Activated T-helper 1 cell treated with Interleukin-2 at 50 U/mL for 16 hours (primary cell): ENCODE results near the gene PTPN1.

ENCODE experiments used
- DNase-seq: peaks from one replicate; pipeline ENCODE4 v3.0.0-alpha.2; 2020; ENCODE audit warnings: low read depth

The PTPN1 gene

GRCh38 chr20:50577175-50578018, 67.2 kb downstream of the PTPN1 start:
- no peak for DNase-seq

DNA sequence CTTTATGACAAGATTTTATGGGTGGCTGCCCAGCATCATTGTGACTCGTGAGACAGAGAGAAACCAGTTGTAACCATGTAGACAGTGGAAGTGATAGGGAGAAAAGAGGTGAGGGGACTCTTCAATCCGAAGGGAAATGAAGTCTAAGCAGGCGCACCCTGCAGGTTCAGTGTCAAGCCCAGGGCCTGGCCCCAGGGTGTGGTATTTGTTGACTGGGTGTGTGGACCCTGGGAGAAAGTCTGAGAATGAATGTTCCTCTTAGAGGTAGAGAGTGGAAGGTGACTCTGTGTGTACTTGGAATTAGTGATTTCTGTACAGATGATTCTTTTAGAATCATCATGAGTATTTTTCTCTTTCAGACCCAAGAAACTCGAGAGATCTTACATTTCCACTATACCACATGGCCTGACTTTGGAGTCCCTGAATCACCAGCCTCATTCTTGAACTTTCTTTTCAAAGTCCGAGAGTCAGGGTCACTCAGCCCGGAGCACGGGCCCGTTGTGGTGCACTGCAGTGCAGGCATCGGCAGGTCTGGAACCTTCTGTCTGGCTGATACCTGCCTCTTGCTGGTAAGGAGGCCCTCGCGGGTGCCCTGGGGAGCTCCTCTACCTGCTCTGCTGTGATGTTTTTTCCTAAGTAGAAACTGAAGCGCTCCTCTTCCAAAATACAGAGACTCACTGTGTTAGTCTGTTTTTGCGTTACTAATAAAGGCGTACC, 68.0 kb downstream of the PTPN1 start:
- DNase-seq, result no peak

- no peak for DNase-seq
Observed at GRCh38 chr20:50578778-50579165, 68.6 kb downstream of the PTPN1 start.

DNA sequence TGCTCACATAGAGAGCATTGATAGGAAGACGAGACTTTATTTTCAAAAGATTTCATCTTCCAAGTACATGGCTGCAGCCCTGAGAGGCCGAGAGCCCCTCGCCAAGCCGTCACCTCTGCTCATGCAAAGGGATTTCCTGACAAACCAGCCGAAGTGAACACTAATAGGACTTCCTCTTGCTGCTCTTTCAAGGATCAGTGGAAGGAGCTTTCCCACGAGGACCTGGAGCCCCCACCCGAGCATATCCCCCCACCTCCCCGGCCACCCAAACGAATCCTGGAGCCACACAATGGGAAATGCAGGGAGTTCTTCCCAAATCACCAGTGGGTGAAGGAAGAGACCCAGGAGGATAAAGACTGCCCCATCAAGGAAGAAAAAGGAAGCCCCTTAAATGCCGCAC, 69.3 kb downstream of the PTPN1 start:
- DNase-seq, result no peak

DNA sequence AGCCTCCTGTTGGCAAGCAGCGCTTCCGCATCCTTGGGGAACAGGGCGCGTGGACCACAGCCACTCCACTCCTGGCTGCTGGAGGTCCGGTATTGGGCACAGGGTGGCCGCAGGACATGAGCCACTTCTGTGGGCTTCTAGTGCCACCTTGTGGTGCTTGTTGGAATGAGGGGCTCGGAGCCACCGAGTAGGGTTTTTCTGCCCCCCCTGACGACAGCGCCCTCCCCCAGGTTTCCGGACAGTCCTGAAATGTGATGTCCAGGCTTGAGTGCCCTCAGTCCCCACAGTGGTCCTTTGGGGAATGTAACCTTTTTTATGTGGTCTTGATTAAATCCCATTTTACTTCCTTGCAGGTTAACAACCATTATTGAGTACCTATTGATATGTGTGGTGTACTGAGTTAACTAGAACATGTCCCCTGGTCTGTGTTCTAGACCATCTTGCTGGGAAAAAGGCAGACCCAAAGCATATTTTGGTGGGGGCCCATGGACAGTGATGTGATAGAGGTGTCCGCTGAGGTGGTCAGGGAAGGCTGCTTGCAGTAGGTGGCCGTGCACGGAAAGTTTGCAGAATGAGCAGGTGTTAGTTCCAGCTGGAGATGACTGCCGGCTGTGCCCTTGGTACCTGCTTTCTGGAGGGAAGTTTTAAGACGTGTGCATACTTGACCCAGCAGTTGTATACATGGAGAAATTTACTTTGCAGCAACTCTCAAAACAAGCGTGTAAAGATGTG, 70.0 kb downstream of the PTPN1 start:
- no peak for DNase-seq

DNA sequence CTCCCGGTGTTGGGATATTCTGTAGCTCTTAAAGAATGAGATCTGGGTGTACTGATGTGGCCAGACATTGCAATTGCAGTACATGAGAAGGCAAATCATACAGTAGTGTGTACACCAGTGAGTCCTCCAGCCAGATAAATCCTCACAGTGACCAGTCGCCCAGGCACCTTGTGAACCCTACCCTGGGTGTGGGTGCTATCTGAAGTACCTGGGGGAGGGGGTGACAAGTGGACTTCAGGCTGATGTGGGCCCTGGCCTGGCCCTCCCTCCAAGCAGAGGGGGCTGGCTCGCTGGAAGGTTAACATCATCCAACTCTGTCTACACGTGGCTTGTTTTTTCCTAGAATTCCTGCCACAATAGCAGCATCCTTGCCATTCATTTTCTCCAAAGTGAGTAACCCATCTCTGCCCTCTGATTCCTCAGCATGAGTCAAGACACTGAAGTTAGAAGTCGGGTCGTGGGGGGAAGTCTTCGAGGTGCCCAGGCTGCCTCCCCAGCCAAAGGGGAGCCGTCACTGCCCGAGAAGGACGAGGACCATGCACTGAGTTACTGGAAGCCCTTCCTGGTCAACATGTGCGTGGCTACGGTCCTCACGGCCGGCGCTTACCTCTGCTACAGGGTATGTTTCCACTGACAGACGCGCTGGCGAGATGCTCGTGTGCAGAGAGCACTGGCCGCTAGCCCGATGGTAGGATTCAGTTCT, 70.8 kb downstream of the PTPN1 start:
- DNase-seq, result no peak

- no peak for DNase-seq
Observed at GRCh38 chr20:50582092-50582491, 71.9 kb downstream of the PTPN1 start.

DNA sequence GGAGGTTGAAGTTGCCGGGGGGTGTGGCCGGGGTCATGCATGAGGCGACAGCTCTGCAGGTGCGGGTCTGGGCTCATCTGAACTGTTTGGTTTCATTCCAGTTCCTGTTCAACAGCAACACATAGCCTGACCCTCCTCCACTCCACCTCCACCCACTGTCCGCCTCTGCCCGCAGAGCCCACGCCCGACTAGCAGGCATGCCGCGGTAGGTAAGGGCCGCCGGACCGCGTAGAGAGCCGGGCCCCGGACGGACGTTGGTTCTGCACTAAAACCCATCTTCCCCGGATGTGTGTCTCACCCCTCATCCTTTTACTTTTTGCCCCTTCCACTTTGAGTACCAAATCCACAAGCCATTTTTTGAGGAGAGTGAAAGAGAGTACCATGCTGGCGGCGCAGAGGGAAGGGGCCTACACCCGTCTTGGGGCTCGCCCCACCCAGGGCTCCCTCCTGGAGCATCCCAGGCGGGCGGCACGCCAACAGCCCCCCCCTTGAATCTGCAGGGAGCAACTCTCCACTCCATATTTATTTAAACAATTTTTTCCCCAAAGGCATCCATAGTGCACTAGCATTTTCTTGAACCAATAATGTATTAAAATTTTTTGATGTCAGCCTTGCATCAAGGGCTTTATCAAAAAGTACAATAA, 72.5 kb downstream of the PTPN1 start:
- DNase-seq, result no peak

- DNase-seq, result no peak
Observed at GRCh38 chr20:50583442-50584150, 73.4 kb downstream of the PTPN1 start.

GRCh38 chr20:50584687-50585086, 74.5 kb downstream of the PTPN1 start:
- DNase-seq, result no peak

- no peak for DNase-seq
Observed at GRCh38 chr20:50585214-50585613, 75.0 kb downstream of the PTPN1 start.

GRCh38 chr20:50585678-50586077, 75.5 kb downstream of the PTPN1 start:
- DNase-seq, result no peak

GRCh38 chr20:50586531-50587232, 76.5 kb downstream of the PTPN1 start:
- DNase-seq, result no peak

DNA sequence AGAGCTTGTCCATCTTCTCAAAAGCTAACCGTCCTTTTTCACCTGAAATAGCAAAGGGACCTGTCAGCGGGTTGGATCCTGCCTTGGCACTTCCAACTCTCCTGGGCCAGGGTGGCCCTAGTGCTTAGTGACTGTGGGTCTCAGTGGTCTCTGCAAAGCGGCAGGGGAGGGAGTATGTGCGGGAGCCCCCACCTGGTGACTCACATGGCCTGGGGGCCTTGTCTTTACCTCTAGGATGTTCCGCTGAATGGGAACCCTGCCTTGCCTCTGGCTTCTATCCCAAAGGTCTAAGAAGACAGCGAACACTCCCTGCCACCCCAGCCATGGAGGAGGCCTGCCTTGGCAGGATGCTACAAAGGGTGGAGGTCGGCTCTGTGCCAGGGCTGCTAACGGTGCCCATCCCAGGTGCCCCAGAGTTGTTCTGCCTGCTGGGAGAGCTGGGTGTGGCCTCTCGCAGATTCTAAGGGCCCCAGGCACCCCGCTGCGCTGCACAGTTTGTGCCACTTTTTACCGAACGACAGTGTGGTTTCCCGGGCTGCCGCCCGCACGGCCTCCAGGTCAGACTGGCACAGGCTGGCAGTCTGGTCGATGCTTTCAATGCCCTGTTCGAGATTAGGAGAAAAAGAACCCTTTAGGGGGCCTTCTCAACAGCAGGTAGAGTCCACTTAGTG, 77.2 kb downstream of the PTPN1 start:
- DNase-seq, result no peak

GRCh38 chr20:50588034-50588736, 78.0 kb downstream of the PTPN1 start:
- DNase-seq, result peak; percentile 56

DNA sequence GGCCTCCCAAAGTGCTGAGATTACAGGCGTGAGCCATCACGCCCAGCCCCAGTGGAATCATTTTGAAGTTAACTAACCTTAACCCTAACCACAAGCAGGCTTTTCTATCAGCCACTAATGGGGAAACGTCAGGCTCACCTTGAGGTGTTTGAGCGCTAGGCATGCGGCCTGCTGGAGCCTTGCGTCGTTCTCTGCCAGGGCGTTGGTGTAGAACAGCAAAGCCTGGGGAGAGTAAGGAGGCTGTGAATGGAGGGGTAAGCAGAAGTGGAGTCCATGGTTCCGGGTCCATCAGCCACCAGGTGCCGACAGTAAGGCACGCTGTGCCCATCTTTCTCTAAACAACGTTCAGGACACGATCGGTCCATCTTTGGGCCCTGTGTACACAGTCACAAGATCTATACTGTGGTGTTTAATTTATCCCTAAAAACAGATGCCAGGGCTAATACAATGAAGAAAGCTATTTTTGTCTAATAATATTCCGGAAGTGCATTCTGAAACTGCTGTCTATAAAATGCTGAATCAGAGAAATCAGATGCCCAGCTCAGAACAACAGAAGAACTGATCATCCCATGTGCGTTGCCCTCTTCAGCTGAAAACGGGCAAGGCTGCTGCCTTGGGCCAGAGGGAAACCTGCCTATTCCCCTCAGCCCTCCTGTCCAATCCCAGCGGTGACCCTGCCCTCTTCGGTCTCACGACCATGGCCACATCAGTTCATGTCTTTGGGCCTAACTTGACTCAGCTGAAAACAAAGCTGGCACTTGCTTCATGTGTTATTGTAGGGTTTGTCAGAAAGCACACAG, 79.6 kb downstream of the PTPN1 start:
- no peak for DNase-seq

- no peak for DNase-seq
Observed at GRCh38 chr20:50590348-50590664, 80.1 kb downstream of the PTPN1 start.

DNA sequence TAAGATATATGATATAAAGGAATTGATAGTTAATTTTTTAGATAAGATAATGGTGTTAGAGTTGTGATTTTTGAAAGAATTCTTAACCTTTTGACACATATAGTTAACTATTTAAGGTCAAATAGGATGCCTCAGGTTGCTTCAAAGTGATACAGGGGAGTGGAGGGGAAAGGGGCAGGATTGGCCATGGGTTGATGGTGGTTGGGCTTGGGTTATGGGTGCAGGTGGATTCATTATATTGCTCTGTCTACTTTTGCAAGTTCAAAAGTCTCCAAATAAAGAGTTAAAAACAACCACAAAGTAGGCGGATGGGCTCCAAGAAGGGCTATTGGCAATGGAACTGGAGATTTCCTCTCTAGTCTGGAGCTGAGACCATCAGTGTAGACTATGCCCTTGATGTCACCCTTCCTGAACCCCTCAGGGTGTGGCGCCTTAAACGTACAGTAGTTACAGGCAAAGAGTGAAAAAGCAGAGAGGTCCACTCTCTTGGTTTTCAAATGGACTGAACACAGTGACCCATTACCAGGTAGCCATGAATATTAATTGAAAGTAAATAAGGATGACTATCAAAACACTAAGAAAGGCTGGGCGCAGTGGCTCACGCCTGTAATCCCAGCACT, 81.2 kb downstream of the PTPN1 start:
- no peak for DNase-seq
